SK-N-SH (cell line): ENCODE measurements around the gene GPR107. TPM values are rescaled to one million over a fixed set of nuclear protein-coding genes. Genes with fewer than 3 reads are reported as not detected.

Experiments used
- CTCF ChIA-PET: fragments of 300-600, 350-600 bp; formaldehyde crosslinking; extraction: SDS; loops from one replicate; lab custom pipeline; 2021; lab: Yijun Ruan, JAX
- POLR2A ChIA-PET: fragments of 350-600 bp; sonication (Branson Sonifier 250); formaldehyde crosslinking; extraction: SDS; loops from one replicate; lab custom pipeline; 2020; ENCODE audit warnings: antibody characterized with exemption, inconsistent platforms; lab: Yijun Ruan, JAX
- DNase-seq: peaks from one replicate; pipeline ENCODE4 v3.0.0; 2012
- H2AFZ ChIP-seq: fragments of 200-600 bp; sonication (generic); 2 replicates; pipeline ENCODE4 v1.8.1; 2016; ENCODE audit warnings: antibody characterized with exemption, mild to moderate bottlenecking, low read depth
- H3F3A ChIP-seq: fragments of 200-600 bp; sonication (generic); replicated peaks from 2 replicates; pipeline ENCODE3; 2016; ENCODE audit warnings: antibody characterized with exemption, mild to moderate bottlenecking; ENCODE audit not compliant: insufficient read depth
- H3K27ac ChIP-seq, 2 experiments: fragments of 200-500 bp in 1 of 2; fragments of 200-600 bp in 1 of 2; sonication (Bioruptor generic) in 1 of 2; sonication (generic), shearing (Covaris generic) in 1 of 2; 2 replicates each; pipeline versions ENCODE4 v1.5.1 to v1.6.1; 2014 to 2016; ENCODE audit warnings: low read depth in 2 of 2, inconsistent platforms in 1 of 2, low read length in 1 of 2, mild to moderate bottlenecking in 1 of 2, mixed read lengths in 1 of 2
- H3K27me3 ChIP-seq: fragments of 200-600 bp; sonication (generic), shearing (Covaris generic); 2 replicates; pipeline ENCODE4 v1.6.1; 2016; ENCODE audit warnings: mixed run types; ENCODE audit not compliant: insufficient read depth
- H3K36me3 ChIP-seq, 2 experiments: fragments of 200-500 bp in 1 of 2; fragments of 200-600 bp in 1 of 2; sonication (Bioruptor generic) in 1 of 2; sonication (generic) in 1 of 2; replicated peaks in 1 of 2; 2 replicates each; pipeline versions ENCODE3 to v1.5.1; 2014 to 2016; ENCODE audit warnings: low read length in 1 of 2, mild to moderate bottlenecking in 1 of 2; ENCODE audit not compliant: insufficient read depth in 2 of 2, control insufficient read depth in 1 of 2
- H3K4me1 ChIP-seq, 2 experiments: fragments of 200-500 bp in 1 of 2; fragments of 200-600 bp in 1 of 2; sonication (Bioruptor generic) in 1 of 2; sonication (generic), shearing (Covaris generic) in 1 of 2; 2 replicates each; pipeline versions ENCODE4 v1.5.1 to v1.6.1; 2014 to 2016; ENCODE audit warnings: low read depth in 1 of 2, low read length in 1 of 2, mixed run types in 1 of 2; ENCODE audit not compliant: insufficient read depth in 2 of 2, control insufficient read depth in 1 of 2
- H3K4me2 ChIP-seq: fragments of 200-600 bp; sonication (generic), shearing (Covaris generic); 2 replicates; pipeline ENCODE4 v1.6.1; 2017; ENCODE audit warnings: mixed run types
- H3K4me3 ChIP-seq, 2 experiments: fragments of 200-500 bp in 1 of 2; fragments of 200-600 bp in 1 of 2; sonication (Bioruptor generic) in 1 of 2; sonication (generic), shearing (Covaris generic) in 1 of 2; 2 replicates each; pipeline versions ENCODE4 v1.5.1 to v1.8.1; 2014 to 2016; ENCODE audit warnings: low read depth in 2 of 2, inconsistent platforms in 1 of 2, low read length in 1 of 2, mild to moderate bottlenecking in 1 of 2, mixed read lengths in 1 of 2, moderate library complexity in 1 of 2
- H3K79me2 ChIP-seq: fragments of 200-600 bp; sonication (generic); 2 replicates; pipeline ENCODE4 v1.8.1; 2017; ENCODE audit warnings: mild to moderate bottlenecking; ENCODE audit not compliant: insufficient read depth
- H3K9ac ChIP-seq: fragments of 200-600 bp; sonication (generic); 2 replicates; pipeline ENCODE4 v1.6.1; 2017; ENCODE audit warnings: mixed run types
- H3K9me2 ChIP-seq: fragments of 200-600 bp; sonication (generic); 2 replicates; pipeline ENCODE4 v1.6.1; 2017; ENCODE audit warnings: mixed run types
- H3K9me3 ChIP-seq: fragments of 200-600 bp; sonication (generic); 2 replicates; pipeline ENCODE4 v1.6.1; 2017; ENCODE audit warnings: mixed run types, mild to moderate bottlenecking, moderate library complexity
- H4K20me1 ChIP-seq: fragments of 200-600 bp; sonication (generic); 2 replicates; pipeline ENCODE4 v1.6.1; 2017; ENCODE audit warnings: mild to moderate bottlenecking, mixed run types; ENCODE audit not compliant: insufficient read depth
- CHD2 ChIP-seq: fragments of 150-350 bp; IDR thresholded peaks from 2 replicates; pipeline ENCODE4 v1.6.1; 2018; ENCODE audit warnings: low read length; ENCODE audit not compliant: partially characterized antibody
- FOSL2 ChIP-seq: IDR thresholded peaks from 2 replicates; pipeline ENCODE4 v1.4.0; 2012; ENCODE audit warnings: low read depth, mild to moderate bottlenecking, moderate library complexity, borderline replicate concordance
- GATA2 ChIP-seq: sonication (generic); formaldehyde crosslinking; IDR thresholded peaks from 2 replicates; pipeline ENCODE4 v1.5.0; 2020; ENCODE audit warnings: mild to moderate bottlenecking, missing genetic modification reagents
- MXI1 ChIP-seq: IDR thresholded peaks from 2 replicates; pipeline ENCODE4 v1.6.1; 2012; ENCODE audit warnings: mild to moderate bottlenecking, low read depth, low read length, improper control_type of control experiment
- RFX5 ChIP-seq: IDR thresholded peaks from 2 replicates; pipeline ENCODE4 v1.6.1; 2012; ENCODE audit warnings: mild to moderate bottlenecking, improper control_type of control experiment, low read length
- RXRA ChIP-seq: IDR thresholded peaks from 2 replicates; pipeline ENCODE4 v1.4.0; 2012; ENCODE audit warnings: low read depth, mild to moderate bottlenecking, borderline replicate concordance
- SIN3A ChIP-seq: IDR thresholded peaks from 2 replicates; pipeline ENCODE4 v1.6.1; 2012; ENCODE audit warnings: low read depth, mild to moderate bottlenecking, low read length, moderate library complexity, borderline replicate concordance
- WGBS: methylation state at CpG from one replicate; pipeline ENCODE4 v1.1.6; 2017; ENCODE audit warnings: low lambda C conversion rate; 5-methylcytosine and 5-hydroxymethylcytosine counted together
- polyA plus RNA-seq, 3 experiments: library from polyadenylated mRNA; depleted of rRNA; stranded (reverse); fragments of >200 nt; gene quantifications; 2 replicates each; pipeline ENCODE4 v1.2.3, GENCODE V29; 2012
- TF ChIP-seq, protein P1 (sequence below): IDR thresholded peaks from 2 replicates; pipeline ENCODE4; 2012
- TF ChIP-seq, protein P2 (sequence below): IDR thresholded peaks from 2 replicates; pipeline ENCODE4 v1.6.1; 2012; ENCODE audit warnings: mild to moderate bottlenecking, low read depth, low read length, moderate library complexity

The GPR107 gene
- polyA plus RNA-seq, 1 of the 3 experiments (the other 2 are of a cell fraction) = 23.0 TPM

GRCh38 chr9:130095872-130096271 lies 42.2 kb downstream of the GPR107 start:
- WGBS = 87% methylated on average over 7 of the region's 7 CpGs
- Histone ChIP-seq H3K4me1 (no peaks in the 10 kb centered on the region), H3K9me3 (no peaks in the 10 kb centered on the region), H3K79me2 (peaks cover 4% of the 10 kb centered on the region; the same call in 1 of the 2 replicates), H3K36me3 (peaks cover 31 to 53% of the 10 kb centered on the region in 2 experiments), H2AFZ (no peak overlapping the region), H3K27me3 (no peaks in the 10 kb centered on the region), H3K4me3 (no peak overlapping the region), H3K9me2 (no peaks in the 10 kb centered on the region)
- ChIA-PET POLR2A (no interaction called here), CTCF (no interaction called here)
- TF ChIP-seq RXRA (no peak), MXI1 (no peak), FOSL2 (no peak)
- TF ChIP-seq, all 33 proteins: peak for 0
- no peak overlapping the region for H3K27ac ChIP-seq
- H4K20me1 ChIP-seq = no peaks in the 10 kb centered on the region
- DNase-seq = no peak
- peaks cover 4% of the 10 kb centered on the region for H3F3A ChIP-seq
- no peak overlapping the region for H3K4me2 ChIP-seq
- H3K9ac ChIP-seq = no peak overlapping the region

DNA sequence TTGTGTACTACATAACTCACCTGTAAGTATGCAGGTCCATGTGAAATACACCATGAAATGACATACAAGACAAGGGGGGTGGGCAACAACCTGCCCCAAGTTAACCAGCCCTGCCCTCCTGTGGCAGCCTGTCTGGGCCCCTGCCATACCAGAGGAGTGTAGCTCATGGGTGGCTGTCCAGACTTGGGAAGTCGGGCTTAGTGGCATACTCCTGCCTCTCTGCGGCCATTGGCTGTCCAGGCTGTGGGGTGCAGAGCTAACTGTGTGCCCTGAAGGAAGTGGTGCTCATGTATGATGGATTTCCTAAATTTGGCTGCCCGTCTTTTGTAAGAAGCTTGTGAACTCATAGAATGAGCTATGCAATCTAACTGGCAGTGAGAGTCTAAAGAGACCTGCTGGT lies 47.0 kb downstream of the GPR107 start:
- no peaks in the 10 kb centered on the region for H4K20me1 ChIP-seq
- no peak for DNase-seq
- H3K4me2 ChIP-seq = no peak overlapping the region
- no peak overlapping the region for H3K9ac ChIP-seq
- peaks cover 4% of the 10 kb centered on the region; the same call in 1 of the 2 replicates for H3K79me2 ChIP-seq
- no peaks in the 10 kb centered on the region for H3K9me2 ChIP-seq
- H3K36me3 ChIP-seq = peaks cover 54 to 60% of the 10 kb centered on the region in 2 experiments
- no peaks in the 10 kb centered on the region for H3K27me3 ChIP-seq
- H2AFZ ChIP-seq = no peak overlapping the region
- no peak overlapping the region for H3K4me3 ChIP-seq
- ChIA-PET CTCF (interaction anchor here (1.0 to 2.5 kb wide), 4 partner anchors 13 to 215 kb away, joined by 3 to 15 read pairs (median 5); no protein-coding TSS in a partner anchor), POLR2A (no interaction called here)
- no peaks in the 10 kb centered on the region for H3K4me1 ChIP-seq
- peaks cover 4% of the 10 kb centered on the region for H3F3A ChIP-seq
- TF ChIP-seq GATA2 (no peak), CHD2 (no peak), RXRA (no peak), RFX5 (no peak), SIN3A (no peak)
- TF ChIP-seq, protein P1, sequence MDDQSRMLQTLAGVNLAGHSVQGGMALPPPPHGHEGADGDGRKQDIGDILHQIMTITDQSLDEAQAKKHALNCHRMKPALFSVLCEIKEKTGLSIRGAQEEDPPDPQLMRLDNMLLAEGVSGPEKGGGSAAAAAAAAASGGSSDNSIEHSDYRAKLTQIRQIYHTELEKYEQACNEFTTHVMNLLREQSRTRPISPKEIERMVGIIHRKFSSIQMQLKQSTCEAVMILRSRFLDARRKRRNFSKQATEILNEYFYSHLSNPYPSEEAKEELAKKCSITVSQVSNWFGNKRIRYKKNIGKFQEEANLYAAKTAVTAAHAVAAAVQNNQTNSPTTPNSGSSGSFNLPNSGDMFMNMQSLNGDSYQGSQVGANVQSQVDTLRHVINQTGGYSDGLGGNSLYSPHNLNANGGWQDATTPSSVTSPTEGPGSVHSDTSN = no peak
- TF ChIP-seq, protein P2, sequence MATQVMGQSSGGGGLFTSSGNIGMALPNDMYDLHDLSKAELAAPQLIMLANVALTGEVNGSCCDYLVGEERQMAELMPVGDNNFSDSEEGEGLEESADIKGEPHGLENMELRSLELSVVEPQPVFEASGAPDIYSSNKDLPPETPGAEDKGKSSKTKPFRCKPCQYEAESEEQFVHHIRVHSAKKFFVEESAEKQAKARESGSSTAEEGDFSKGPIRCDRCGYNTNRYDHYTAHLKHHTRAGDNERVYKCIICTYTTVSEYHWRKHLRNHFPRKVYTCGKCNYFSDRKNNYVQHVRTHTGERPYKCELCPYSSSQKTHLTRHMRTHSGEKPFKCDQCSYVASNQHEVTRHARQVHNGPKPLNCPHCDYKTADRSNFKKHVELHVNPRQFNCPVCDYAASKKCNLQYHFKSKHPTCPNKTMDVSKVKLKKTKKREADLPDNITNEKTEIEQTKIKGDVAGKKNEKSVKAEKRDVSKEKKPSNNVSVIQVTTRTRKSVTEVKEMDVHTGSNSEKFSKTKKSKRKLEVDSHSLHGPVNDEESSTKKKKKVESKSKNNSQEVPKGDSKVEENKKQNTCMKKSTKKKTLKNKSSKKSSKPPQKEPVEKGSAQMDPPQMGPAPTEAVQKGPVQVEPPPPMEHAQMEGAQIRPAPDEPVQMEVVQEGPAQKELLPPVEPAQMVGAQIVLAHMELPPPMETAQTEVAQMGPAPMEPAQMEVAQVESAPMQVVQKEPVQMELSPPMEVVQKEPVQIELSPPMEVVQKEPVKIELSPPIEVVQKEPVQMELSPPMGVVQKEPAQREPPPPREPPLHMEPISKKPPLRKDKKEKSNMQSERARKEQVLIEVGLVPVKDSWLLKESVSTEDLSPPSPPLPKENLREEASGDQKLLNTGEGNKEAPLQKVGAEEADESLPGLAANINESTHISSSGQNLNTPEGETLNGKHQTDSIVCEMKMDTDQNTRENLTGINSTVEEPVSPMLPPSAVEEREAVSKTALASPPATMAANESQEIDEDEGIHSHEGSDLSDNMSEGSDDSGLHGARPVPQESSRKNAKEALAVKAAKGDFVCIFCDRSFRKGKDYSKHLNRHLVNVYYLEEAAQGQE = no peak
- no peaks in the 10 kb centered on the region for H3K9me3 ChIP-seq
- WGBS = 89% methylated on average over 1 of the region's 3 CpGs
- H3K27ac ChIP-seq = no peak overlapping the region
